RWPE1 (cell line): ENCODE measurements around the gene MICU1.

Experiments
- CTCF ChIA-PET: fragments of 350-600 bp; sonication (Branson Sonifier 250); formaldehyde crosslinking; extraction: SDS; loops from one replicate; lab custom pipeline; 2021; lab: Yijun Ruan, JAX
- POLR2A ChIA-PET: fragments of 400-600 bp; formaldehyde crosslinking; extraction: SDS; loops from one replicate; lab custom pipeline; 2020; ENCODE audit warnings: antibody characterized with exemption; ENCODE audit not compliant: low non-redundant PET; lab: Yijun Ruan, JAX
- DNase-seq: peaks from one replicate; pipeline ENCODE4 v3.0.0; 2012; ENCODE audit warnings: low spot score
- H3K27ac ChIP-seq: fragments of 450-650 bp; 2 replicates; pipeline ENCODE4 v1.5.1; 2017
- TF ChIP-seq, protein P1 (sequence below): fragments of 450-650 bp; conservative IDR thresholded peaks from 2 replicates; pipeline ENCODE4 v1.5.1; 2017; ENCODE audit warnings: low read depth, mild to moderate bottlenecking

The MICU1 gene

DNA sequence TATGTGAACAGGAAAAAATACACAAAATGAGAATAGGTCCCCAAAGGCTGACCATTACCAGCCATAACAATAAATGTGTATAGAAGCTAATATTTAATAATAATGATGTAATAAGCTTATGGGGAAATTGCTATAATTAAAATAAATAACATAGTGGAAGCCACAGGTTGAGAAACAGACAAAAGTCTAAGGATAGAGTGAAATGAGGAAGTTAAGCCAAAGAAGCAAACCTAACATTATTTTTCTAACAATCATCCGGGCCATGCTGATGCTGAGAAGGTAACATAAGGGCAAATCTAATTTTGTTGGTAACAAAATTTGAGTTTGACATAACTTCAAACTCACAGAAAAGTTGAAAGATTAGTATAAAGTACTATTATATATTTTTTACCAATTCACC lies 115.9 kb downstream of the MICU1 start:
- CTCF ChIA-PET, result interaction anchor here (0.7 kb wide), 1 partner anchor 446 kb away, joined by 3 read pairs; no protein-coding TSS in a partner anchor
- no peak for DNase-seq
- POLR2A ChIA-PET, result no interaction called here
- TF ChIP-seq, protein P1, sequence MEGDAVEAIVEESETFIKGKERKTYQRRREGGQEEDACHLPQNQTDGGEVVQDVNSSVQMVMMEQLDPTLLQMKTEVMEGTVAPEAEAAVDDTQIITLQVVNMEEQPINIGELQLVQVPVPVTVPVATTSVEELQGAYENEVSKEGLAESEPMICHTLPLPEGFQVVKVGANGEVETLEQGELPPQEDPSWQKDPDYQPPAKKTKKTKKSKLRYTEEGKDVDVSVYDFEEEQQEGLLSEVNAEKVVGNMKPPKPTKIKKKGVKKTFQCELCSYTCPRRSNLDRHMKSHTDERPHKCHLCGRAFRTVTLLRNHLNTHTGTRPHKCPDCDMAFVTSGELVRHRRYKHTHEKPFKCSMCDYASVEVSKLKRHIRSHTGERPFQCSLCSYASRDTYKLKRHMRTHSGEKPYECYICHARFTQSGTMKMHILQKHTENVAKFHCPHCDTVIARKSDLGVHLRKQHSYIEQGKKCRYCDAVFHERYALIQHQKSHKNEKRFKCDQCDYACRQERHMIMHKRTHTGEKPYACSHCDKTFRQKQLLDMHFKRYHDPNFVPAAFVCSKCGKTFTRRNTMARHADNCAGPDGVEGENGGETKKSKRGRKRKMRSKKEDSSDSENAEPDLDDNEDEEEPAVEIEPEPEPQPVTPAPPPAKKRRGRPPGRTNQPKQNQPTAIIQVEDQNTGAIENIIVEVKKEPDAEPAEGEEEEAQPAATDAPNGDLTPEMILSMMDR, result no peak
- no peak overlapping the region for H3K27ac ChIP-seq

DNA sequence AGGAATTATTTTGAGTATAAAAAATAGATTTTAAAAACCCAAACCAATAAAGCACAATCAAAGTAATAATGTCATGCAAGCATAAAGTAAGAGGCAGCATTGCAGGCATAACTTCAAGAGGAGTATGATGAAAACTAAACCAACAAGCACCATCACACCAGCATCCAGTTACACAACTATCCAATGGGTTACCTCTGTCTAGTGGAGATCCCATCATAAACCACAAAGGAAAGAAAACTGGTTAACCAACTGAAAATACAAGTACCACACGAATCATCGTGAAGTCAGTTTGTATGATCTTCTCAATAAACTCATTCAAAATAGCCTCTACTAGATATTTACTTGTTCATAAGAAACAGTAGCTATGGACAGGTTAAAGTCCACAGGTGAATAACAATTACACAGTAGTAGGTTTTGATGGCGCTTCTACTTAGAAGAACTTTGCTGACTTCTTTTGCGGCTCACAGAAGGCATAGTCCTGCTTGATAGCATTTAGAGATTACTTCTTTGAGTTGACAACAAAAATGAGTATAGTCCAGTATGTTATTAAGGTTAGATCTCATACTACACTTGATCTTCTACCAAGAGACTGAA lies 116.6 kb downstream of the MICU1 start:
- no peak for DNase-seq
- CTCF ChIA-PET, result interaction anchor here (0.7 kb wide), 1 partner anchor 447 kb away, joined by 3 read pairs; no protein-coding TSS in a partner anchor
- TF ChIP-seq, protein P1, result no peak
- H3K27ac ChIP-seq, result no peak overlapping the region
- POLR2A ChIA-PET, result no interaction called here

DNA sequence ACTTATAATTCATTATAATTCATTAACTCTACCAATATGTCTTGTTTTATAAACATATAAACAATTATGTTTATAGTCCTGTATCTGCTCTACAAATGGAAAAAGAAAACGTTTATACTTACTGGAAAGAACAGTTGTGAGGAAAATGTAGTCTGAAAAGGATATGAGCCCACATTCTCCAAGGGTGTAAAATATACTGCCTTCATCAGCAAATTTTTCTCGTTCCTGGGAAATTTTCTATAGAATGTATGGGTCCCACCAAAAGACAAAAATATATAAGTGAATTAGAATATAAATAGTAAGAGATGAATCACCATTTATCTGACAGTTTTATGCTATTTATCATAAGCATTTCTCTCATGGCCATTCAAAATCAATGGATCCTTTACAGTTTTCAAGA lies 117.8 kb downstream of the MICU1 start:
- no peak overlapping the region for H3K27ac ChIP-seq
- no peak for DNase-seq
- CTCF ChIA-PET, result no interaction called here
- TF ChIP-seq, protein P1, result no peak
- POLR2A ChIA-PET, result no interaction called here

DNA sequence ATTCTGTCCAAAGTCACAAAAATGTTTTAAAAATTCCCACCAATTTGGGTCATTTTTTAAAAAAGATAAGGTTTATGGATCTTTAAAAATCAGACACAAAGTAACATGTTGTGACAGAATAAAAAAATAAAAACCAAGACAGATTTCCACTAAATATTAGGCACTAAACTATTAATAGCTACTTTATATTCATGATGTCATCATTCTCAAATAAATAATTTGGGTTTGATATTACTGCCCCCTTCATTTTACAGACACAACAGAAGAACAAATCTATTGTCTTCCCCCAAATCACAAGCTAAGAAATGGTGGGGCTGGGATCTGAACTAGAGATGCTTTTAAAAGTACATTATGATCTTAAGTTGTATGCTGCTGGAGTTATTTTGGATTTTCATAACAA lies 119.4 kb downstream of the MICU1 start:
- TF ChIP-seq, protein P1, result no peak
- no peak for DNase-seq
- no peak overlapping the region for H3K27ac ChIP-seq
- CTCF ChIA-PET, result interaction anchor here (0.7 to 1.0 kb wide), 2 partner anchors 26 to 257 kb away, joined by 3 to 5 read pairs; no protein-coding TSS in a partner anchor
- POLR2A ChIA-PET, result no interaction called here

DNA sequence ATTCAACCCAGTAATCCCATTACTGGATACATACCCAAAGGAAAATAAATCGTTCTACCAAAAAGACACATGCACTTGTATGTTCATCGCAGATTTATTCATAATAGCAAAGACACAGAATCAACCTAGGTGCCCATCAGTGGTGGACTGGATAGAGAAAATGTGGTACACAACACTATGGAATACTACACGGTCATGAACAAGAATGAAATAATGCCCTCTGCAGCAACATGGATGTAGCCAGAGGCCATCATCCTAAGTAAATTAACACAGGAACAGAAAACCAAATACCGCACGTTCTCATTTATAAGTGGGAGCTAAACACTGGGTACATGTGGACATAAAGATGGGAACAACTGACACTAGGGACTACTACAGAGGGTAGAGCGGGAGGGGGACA lies 120.4 kb downstream of the MICU1 start:
- ChIA-PET POLR2A (no interaction called here), CTCF (no interaction called here)
- no peak overlapping the region for H3K27ac ChIP-seq
- TF ChIP-seq, protein P1, result no peak
- DNase-seq, result no peak

- POLR2A ChIA-PET, result no interaction called here
- H3K27ac ChIP-seq, result no peak overlapping the region
- CTCF ChIA-PET, result interaction anchor here (0.6 to 1.2 kb wide), 2 partner anchors 10 to 50 kb away, joined by 3 to 4 read pairs; no protein-coding TSS in a partner anchor
These were observed 122.0 kb downstream of the MICU1 start for GRCh38 chr10:72503694-72504438.

More at GRCh38 chr10:72503694-72504438, 122.0 kb downstream of the MICU1 start:
- TF ChIP-seq, protein P1, result no peak
- DNase-seq, result no peak
